ENCODE data around the gene RUNX3. TPM values are rescaled to one million over a fixed set of nuclear protein-coding genes. Genes with fewer than 3 reads are reported as not detected.

Gene RUNX3
- total RNA-seq, 2 experiments from 2014 or later: 12.2 to 39.5 TPM

DNA sequence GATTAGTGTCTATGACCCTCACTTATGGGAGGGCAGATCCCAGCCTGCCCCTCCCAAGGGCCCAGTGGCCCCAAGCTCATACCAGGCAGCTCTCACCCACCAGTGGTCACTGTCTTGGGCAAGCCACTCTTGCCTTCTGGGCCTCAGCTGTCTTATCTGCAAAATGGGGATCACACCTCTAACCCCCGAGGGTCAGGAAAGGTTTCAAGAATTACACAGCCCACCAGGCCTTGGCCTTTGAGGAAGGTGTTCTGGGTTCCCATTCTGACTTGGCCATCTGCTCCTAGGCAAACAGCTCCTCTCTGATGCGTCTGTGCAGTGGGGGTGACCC lies 16.8 kb downstream of the RUNX3 start:
- no peaks in the 10 kb centered on the region for H3K9me2 ChIP-seq (ENCODE audit: insufficient read depth, low read length)
- H3K36me3 ChIP-seq (ENCODE audit: insufficient read depth, low read length): peaks cover 67% of the 10 kb centered on the region
- POLR2A ChIA-PET: interaction anchor here (0.9 kb wide), 1 partner anchor 14 kb away, joined by 3 read pairs; no protein-coding TSS in a partner anchor
- no peaks in the 10 kb centered on the region for H3K9me3 ChIP-seq (ENCODE audit: low read length)
- intact Hi-C loops (cut with micrococcal nuclease; ENCODE audit: unreplicated experiment): no loop called here
- CTCF ChIA-PET (ENCODE audit: unreplicated experiment): no interaction called here
- H3K4me2 ChIP-seq (ENCODE audit: low read length): no peak overlapping the region
- TF ChIP-seq EZH2phosphoT487 (IDR thresholded peaks at IDR 0.05; ENCODE audit: borderline replicate concordance, low read depth, low read length) (no peak), CTCF (conservative IDR thresholded peaks at IDR 0.05; ENCODE audit: low read length) (no peak)
- BruUV-seq (replicated peaks): no TSS peak
- no peak for DNase-seq (ENCODE audit: low spot score)
- H3K79me2 ChIP-seq (ENCODE audit: insufficient read depth, low read depth, low read length): no peaks in the 10 kb centered on the region
- no peaks in the 10 kb centered on the region for H4K20me1 ChIP-seq (ENCODE audit: insufficient read depth, low read length)
- H2AFZ ChIP-seq (ENCODE audit: low read length): no peak overlapping the region
- no peak overlapping the region for H3K4me3 ChIP-seq (ENCODE audit: low read depth, low read length, poor library complexity, severe bottlenecking)
- H3K27ac ChIP-seq (ENCODE audit: low read depth, low read length, poor library complexity, severe bottlenecking): no peak overlapping the region
- peaks cover 12% of the 10 kb centered on the region for H3K4me1 ChIP-seq (ENCODE audit: insufficient read depth, low read length, poor library complexity, severe bottlenecking)

- Histone ChIP-seq H3K4me1 (ENCODE audit: insufficient read depth, low read length, poor library complexity, severe bottlenecking) (peaks cover 12% of the 10 kb centered on the region), H3K27ac (ENCODE audit: low read depth, low read length, poor library complexity, severe bottlenecking) (no peak overlapping the region), H3K36me3 (ENCODE audit: insufficient read depth, low read length) (peaks cover 66% of the 10 kb centered on the region), H3K9me2 (ENCODE audit: insufficient read depth, low read length) (no peaks in the 10 kb centered on the region), H3K4me2 (ENCODE audit: low read length) (no peak overlapping the region), H3K4me3 (ENCODE audit: low read depth, low read length, poor library complexity, severe bottlenecking) (no peak overlapping the region), H2AFZ (ENCODE audit: low read length) (no peak overlapping the region), H4K20me1 (ENCODE audit: insufficient read depth, low read length) (no peaks in the 10 kb centered on the region), H3K79me2 (ENCODE audit: insufficient read depth, low read depth, low read length) (no peaks in the 10 kb centered on the region), H3K9me3 (ENCODE audit: low read length) (no peaks in the 10 kb centered on the region)
- ChIA-PET POLR2A (interaction anchor here (0.9 kb wide), 1 partner anchor 14 kb away, joined by 3 read pairs; no protein-coding TSS in a partner anchor), CTCF (ENCODE audit: unreplicated experiment) (no interaction called here)
- intact Hi-C loops (cut with micrococcal nuclease; ENCODE audit: unreplicated experiment): no loop called here
- no peak for DNase-seq (ENCODE audit: low spot score)
- no peak for TF ChIP-seq CTCF (conservative IDR thresholded peaks at IDR 0.05; ENCODE audit: low read length)
- TF ChIP-seq EZH2phosphoT487 (IDR thresholded peaks at IDR 0.05; ENCODE audit: borderline replicate concordance, low read depth, low read length): no peak
- BruUV-seq (replicated peaks): no TSS peak
Observed at GRCh38 chr1:24912376-24913273, 17.5 kb downstream of the RUNX3 start.

DNA sequence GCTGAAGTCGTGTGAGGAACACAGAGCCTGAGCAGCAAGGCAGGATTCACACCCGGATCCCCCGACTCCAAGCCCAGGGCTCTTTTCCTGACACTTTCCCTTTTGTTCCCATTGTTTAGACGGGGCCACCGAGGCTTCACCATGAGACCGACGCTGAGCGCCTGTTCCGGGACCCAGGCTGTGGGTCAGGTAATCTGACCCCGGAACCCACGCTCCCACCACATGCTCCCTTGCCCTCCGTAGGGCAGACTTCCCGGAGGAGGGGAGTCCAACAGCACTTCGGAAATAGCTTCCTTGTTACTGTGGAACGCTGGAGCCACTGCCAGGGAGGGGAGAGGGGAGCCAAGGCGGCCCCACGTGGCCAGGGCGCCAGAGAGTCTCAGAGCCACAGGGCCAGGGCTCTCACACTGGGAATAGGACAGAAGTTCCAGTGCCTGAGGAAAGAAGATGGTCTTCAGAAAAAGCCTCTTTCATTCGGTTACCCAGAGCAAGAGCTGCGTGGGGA lies 18.4 kb downstream of the RUNX3 start:
- no TSS peak for BruUV-seq (replicated peaks)
- H3K4me1 ChIP-seq (ENCODE audit: insufficient read depth, low read length, poor library complexity, severe bottlenecking): peaks cover 11% of the 10 kb centered on the region

More for the DNA sequence above, 18.4 kb downstream of the RUNX3 start:
- no peaks in the 10 kb centered on the region for H4K20me1 ChIP-seq (ENCODE audit: insufficient read depth, low read length)
- H3K4me3 ChIP-seq (ENCODE audit: low read depth, low read length, poor library complexity, severe bottlenecking): no peak overlapping the region
- H2AFZ ChIP-seq (ENCODE audit: low read length): no peak overlapping the region
- no peak overlapping the region for H3K4me2 ChIP-seq (ENCODE audit: low read length)
- CTCF ChIA-PET (ENCODE audit: unreplicated experiment): no interaction called here
- no peak overlapping the region for H3K27ac ChIP-seq (ENCODE audit: low read depth, low read length, poor library complexity, severe bottlenecking)
- intact Hi-C loops (cut with micrococcal nuclease; ENCODE audit: unreplicated experiment): no loop called here
- no peak for TF ChIP-seq EZH2phosphoT487 (IDR thresholded peaks at IDR 0.05; ENCODE audit: borderline replicate concordance, low read depth, low read length)
- TF ChIP-seq CTCF (conservative IDR thresholded peaks at IDR 0.05; ENCODE audit: low read length): no peak
- POLR2A ChIA-PET: no interaction called here
- DNase-seq (ENCODE audit: low spot score): no peak
- H3K79me2 ChIP-seq (ENCODE audit: insufficient read depth, low read depth, low read length): no peaks in the 10 kb centered on the region
- no peaks in the 10 kb centered on the region for H3K9me3 ChIP-seq (ENCODE audit: low read length)
- H3K36me3 ChIP-seq (ENCODE audit: insufficient read depth, low read length): peaks cover 66% of the 10 kb centered on the region
- H3K9me2 ChIP-seq (ENCODE audit: insufficient read depth, low read length): no peaks in the 10 kb centered on the region
